NT2/D1 (cell line): ENCODE results near the gene OR5A1.

ENCODE experiments used
- SUZ12 ChIP-seq: IDR thresholded peaks from 2 replicates; pipeline ENCODE4 v1.6.1; 2011; ENCODE audit not compliant: insufficient read length, insufficient read depth; ENCODE audit errors: extremely low read depth
- YY1 ChIP-seq: IDR thresholded peaks from 2 replicates; pipeline ENCODE4 v1.6.1; 2011; ENCODE audit not compliant: insufficient read length, insufficient read depth
- ZNF274 ChIP-seq: IDR thresholded peaks from 2 replicates; pipeline ENCODE4 v1.6.1; 2011; ENCODE audit warnings: mild to moderate bottlenecking, low read depth, low read length

- no peak for TF ChIP-seq ZNF274
- no peak for TF ChIP-seq YY1
- TF ChIP-seq SUZ12 = no peak
Observed at GRCh38 chr11:59418156-59418555, 18.1 kb upstream of the OR5A1 start.
